ENCODE measurements around the gene ANKRD53. TPM values are rescaled to one million over a fixed set of nuclear protein-coding genes. Genes with fewer than 3 reads are reported as not detected.
"Not testable (repeated sequence)": the region's sequence is repeated elsewhere in the genome, so short reads cannot be mapped to it uniquely, and the experiment has no call there.

Gene ANKRD53
- total RNA-seq, 1 donor from 2014 or later, result 2.5 TPM

GRCh38 chr2:71005271-71006202, 27.1 kb downstream of the ANKRD53 start:
- intact Hi-C loops (cut with micrococcal nuclease), result no loop called here
- POLR2A ChIA-PET, result no interaction called here

GRCh38 chr2:71006323-71006722, 27.9 kb downstream of the ANKRD53 start:
- peaks cover 27% of the 10 kb centered on the region for H3K27me3 Mint-ChIP-seq
- no peak for ATAC-seq (ENCODE audit: low read depth)

More at GRCh38 chr2:71005271-71006202, 27.1 kb downstream of the ANKRD53 start:
- Mint-ChIP-seq H3K27me3 (peaks cover 25% of the 10 kb centered on the region), H3K27ac (no peak overlapping the region), H3K36me3 (ENCODE audit: low read depth) (no peaks in the 10 kb centered on the region), H3K4me3 (no peak overlapping the region), H3K4me1 (peaks cover 8% of the 10 kb centered on the region), H3K9me3 (no peaks in the 10 kb centered on the region)
- no peak for TF ChIP-seq CTCF (IDR thresholded peaks at IDR 0.05)
- ATAC-seq (ENCODE audit: low read depth) (no peak), DNase-seq (no peak)
- CTCF ChIA-PET, result no interaction called here

GRCh38 chr2:71006955-71007799, 28.7 kb downstream of the ANKRD53 start:
- ATAC-seq (ENCODE audit: low read depth), result no peak
- CTCF ChIA-PET, result interaction anchor here (1.6 kb wide), 1 partner anchor 22 kb away, joined by 3 read pairs; no protein-coding TSS in a partner anchor
- H3K27me3 Mint-ChIP-seq, result peaks cover 34% of the 10 kb centered on the region
- no peaks in the 10 kb centered on the region for H3K36me3 Mint-ChIP-seq (ENCODE audit: low read depth)
- H3K4me3 Mint-ChIP-seq, result no peak overlapping the region
- intact Hi-C loops (cut with micrococcal nuclease), result no loop called here
- DNase-seq, result no peak
- no peak overlapping the region for H3K27ac Mint-ChIP-seq
- TF ChIP-seq CTCF (IDR thresholded peaks at IDR 0.05), result no peak
- no peaks in the 10 kb centered on the region for H3K4me1 Mint-ChIP-seq
- no peaks in the 10 kb centered on the region for H3K9me3 Mint-ChIP-seq
- POLR2A ChIA-PET, result no interaction called here

More at GRCh38 chr2:71006323-71006722, 27.9 kb downstream of the ANKRD53 start:
- no peak for DNase-seq
- no peaks in the 10 kb centered on the region for H3K4me1 Mint-ChIP-seq
- H3K27ac Mint-ChIP-seq, result no peak overlapping the region
- H3K9me3 Mint-ChIP-seq, result no peaks in the 10 kb centered on the region
- H3K36me3 Mint-ChIP-seq (ENCODE audit: low read depth), result no peaks in the 10 kb centered on the region
- H3K4me3 Mint-ChIP-seq, result no peak overlapping the region
- POLR2A ChIA-PET, result no interaction called here
- CTCF ChIA-PET, result no interaction called here
- no peak for TF ChIP-seq CTCF (IDR thresholded peaks at IDR 0.05)
- intact Hi-C loops (cut with micrococcal nuclease), result no loop called here

GRCh38 chr2:71008342-71008741, 29.9 kb downstream of the ANKRD53 start:
- CTCF ChIA-PET, result interaction anchor here (1.6 kb wide), 1 partner anchor 24 kb away, joined by 3 read pairs; no protein-coding TSS in a partner anchor
- Mint-ChIP-seq H3K4me1 (no peaks in the 10 kb centered on the region), H3K4me3 (no peak overlapping the region), H3K27ac (no peak overlapping the region), H3K27me3 (peaks cover 33% of the 10 kb centered on the region), H3K9me3 (no peaks in the 10 kb centered on the region), H3K36me3 (ENCODE audit: low read depth) (no peaks in the 10 kb centered on the region)
- POLR2A ChIA-PET, result no interaction called here
- intact Hi-C loops (cut with micrococcal nuclease), result no loop called here
- TF ChIP-seq CTCF (IDR thresholded peaks at IDR 0.05), result no peak
- no peak for ATAC-seq (ENCODE audit: low read depth)
- no peak for DNase-seq

- POLR2A ChIA-PET; intact Hi-C loops (cut with micrococcal nuclease): not testable (repeated sequence)
Measured at GRCh38 chr2:71011786-71012185, 33.4 kb downstream of the ANKRD53 start.

More at GRCh38 chr2:71011786-71012185, 33.4 kb downstream of the ANKRD53 start:
- CTCF ChIA-PET; H3K4me3 Mint-ChIP-seq; H3K4me1 Mint-ChIP-seq; H3K9me3 Mint-ChIP-seq; ATAC-seq (ENCODE audit: low read depth); H3K36me3 Mint-ChIP-seq (ENCODE audit: low read depth); H3K27ac Mint-ChIP-seq; DNase-seq: not testable (repeated sequence)
- H3K27me3 Mint-ChIP-seq, result peaks cover 22% of the 10 kb centered on the region
